Forelimb muscle (tissue), 1 donor: ENCODE measurements around the gene LRRC43. TPM values are rescaled to one million over a fixed set of nuclear protein-coding genes. Genes with fewer than 3 reads are reported as not detected.

ENCODE experiments used
- DNase-seq: peaks from one replicate; pipeline ENCODE4 v3.0.0-alpha.2; 2013; ENCODE audit warnings: low read depth
- polyA plus RNA-seq: library from polyadenylated mRNA; unstranded; fragments of 120-200 nt; gene quantifications from one replicate; pipeline ENCODE4 v1.2.1, GENCODE V29; 2013; ENCODE audit not compliant: insufficient read length

Gene LRRC43
- polyA plus RNA-seq, 1 donor, result 0.29 TPM

DNA sequence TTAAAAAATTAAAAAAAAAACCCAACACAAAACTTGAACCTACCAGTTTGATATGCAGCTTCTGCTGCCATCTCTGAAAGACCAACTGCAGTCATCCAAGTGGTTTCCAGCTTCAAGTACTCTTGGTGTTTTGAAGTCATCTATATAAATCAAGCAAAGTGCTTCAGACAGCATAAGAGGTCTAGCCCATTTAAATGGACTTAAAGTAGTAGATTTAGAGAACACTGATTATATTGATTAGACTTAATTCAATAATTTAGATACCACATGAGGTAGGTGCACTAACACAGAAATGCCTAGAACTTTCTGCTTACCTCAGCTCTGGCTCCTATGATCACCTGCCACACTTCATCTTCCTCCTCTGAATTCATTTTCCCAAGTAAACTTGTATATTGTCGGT lies 33.5 kb downstream of the LRRC43 start:
- DNase-seq, result no peak

DNA sequence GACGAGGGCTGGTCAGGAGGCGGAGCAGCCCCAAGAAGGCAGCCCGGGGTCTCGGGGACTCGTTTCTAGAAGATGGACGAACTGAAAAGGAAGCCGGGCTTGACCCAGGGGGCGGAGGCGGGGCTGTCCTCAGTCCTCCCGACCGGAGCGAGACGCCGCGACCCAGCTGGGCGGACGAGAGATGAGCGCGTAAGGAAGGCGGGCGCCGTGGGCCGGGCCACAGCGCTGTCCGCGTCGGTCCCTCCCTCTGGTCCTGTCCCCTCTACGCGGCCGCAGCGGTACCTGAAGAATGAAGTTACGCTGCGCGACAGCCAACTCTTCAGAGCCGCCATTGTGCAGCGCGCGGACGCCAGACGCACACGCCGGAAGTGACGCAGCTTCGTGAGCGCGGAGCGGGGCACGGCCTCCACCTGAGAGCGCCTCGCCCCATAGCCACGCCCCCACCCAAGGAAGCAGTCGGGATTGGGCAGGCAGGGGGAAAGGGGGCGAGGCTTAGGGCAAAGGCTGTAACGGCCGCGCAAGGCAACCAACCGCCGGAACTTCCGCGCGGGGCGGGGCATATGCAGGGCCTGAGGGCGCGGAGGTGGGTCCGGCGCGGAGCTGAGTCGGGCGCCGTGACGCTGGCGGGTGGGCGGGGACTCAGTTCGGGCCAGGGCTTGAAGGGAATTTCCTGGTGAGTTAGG lies 42.9 kb downstream of the LRRC43 start, which contains the start of gene DIABLO:
Gene DIABLO, minus strand, starts transcription at position 370 of the 683 bp plus-strand sequence. Its CDS starts 38 bp downstream, at position 332.
- DNase-seq, result peak; percentile 96

DNA sequence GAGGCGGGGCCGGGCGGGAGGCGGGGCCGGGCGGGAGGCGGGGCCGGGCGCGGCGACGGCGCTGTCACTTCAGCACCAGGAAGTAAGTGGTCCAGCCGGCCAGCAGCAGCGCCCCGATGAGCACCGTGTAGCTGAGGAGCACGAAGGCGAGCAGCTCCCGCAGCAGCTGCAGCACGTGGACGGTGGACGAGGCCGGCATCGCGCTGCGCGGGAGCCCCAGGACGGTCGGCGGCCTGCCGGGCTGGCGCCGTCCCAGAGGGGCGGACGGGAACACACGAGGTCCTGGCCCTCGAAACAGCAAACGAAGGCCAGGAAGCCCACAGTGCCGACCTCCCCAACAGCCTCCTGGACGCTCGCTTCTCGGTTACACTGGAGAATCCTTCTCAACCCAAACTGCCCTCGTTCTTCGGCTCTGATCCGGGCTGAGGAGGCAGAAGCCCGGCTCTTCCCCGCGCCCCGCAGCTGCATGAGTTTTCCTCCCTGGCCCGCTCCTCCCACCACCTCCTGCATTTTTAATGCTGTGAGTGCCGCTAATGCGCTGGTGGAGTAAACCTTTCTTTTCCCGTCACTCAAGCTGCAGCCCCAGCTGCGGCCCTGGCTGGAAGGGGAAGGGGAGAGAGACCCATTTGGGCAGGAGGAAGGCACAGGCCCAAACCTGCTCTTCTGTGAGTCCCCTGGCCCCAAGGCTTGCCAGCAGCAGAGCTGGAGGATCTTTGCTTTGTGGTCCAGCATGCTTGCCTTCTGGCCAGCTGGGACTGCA lies 43.6 kb downstream of the LRRC43 start:
- DNase-seq, result no peak

DNA sequence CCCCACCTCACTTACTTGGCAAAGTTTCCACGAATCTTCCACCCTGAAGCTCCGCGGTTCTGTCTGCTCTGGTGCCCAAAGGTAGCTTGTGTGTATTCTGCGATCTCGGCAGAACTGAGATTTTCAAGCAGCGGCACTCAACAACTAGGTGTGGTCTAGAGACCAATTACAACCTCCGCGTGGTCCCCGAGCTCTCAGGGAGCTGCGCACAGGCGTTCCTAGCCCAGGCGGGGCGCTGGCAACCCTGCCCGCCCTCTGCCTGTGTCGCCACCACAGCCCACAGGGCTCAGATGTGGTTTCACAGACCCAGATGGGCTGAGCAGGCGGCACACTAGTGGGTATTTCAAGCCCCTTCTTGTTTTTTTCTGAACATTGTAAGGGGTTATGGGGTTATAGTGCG lies 44.4 kb downstream of the LRRC43 start:
- DNase-seq, result no peak

DNA sequence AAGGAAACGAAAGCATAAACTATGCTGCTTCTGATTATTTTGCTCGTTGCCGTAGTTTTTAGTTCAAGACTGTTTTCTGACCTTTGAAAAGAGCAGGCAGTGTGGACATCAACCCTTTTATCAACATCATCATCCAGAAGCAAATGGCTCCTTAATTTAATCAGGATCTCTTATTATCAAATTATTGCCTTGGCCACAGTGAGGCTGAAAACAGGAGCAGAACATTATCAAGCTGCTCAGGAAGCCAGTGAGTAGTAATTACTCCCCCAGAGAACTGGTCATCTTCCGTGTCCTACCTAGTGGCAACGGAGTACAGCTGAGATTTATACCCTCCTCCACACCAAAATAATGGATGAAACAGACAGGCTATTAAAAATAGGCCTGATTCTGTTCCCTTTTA lies 45.2 kb downstream of the LRRC43 start:
- DNase-seq, result no peak

DNA sequence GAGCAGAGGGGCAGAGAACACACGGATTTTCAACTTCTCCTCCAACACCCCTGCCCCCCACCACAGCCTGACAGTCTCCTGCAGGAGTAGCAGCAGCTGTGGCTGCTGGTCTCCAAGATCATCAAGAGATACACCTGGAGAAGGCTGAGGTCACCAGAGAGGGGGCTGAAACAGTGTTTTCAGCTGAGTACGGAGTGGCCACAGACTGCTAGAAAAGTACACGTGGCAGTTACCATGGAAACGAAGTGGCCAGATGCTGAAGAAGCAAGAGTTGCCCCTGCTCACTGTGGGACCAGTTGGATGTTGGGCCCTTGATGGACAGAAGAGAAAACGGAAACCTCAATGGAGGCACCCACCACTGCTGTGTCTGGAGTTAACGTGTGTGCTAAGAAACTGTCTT lies 47.9 kb downstream of the LRRC43 start:
- no peak for DNase-seq

DNA sequence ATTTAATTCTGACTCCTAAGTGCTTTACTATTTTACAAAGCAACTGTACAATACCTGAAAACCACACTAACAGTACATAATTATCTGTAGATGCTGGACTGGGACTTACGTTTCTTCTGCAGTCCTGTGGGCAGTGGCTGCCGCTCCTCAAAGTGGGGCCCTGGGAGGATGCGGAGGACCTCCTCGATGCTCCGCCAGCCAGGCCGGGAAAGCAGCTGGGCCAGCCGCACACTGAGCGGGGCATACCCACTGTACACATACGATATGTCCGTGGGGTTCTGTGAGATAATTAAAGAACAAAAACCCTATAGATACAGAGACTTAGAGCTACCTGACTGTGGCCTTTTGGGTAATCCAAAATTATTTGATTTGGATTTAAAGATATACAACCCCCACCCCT lies 49.8 kb downstream of the LRRC43 start:
- DNase-seq, result no peak

DNA sequence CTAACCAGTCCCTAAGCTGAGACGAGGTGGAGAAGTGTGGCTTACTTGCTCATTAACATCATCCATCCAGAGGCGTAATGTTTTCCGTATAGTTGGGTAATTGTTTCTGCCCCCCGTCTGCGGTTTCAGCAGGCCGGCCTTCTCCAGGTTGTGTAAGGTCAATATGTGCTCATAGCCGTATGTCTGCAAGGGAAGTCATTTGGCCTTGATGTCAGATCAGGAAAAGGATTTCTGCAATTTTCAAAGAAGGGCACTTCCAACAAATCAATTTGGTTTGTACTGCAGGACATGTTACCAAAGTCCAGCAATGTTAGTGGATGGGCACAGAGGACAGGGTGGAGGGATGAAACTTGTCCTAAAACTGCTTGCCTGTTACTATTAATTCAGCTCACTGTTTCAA lies 52.8 kb downstream of the LRRC43 start:
- DNase-seq, result no peak

DNA sequence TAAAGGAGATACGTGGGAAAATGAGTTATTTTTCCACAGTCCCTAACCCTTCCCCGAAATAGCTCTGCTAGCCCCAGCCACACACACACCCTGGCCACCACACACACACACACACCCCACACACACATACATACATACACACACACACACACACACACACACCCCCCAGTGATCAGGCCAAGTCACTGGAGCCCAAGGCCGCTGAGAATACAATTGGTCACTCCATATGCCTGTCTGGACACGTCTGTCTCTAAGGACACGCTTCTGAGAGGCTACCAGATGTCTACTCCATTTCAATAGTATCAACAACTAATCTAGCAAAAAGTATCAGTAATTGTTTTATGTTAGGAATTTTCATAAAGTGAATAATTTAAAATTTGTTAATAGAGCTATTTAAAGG lies 55.9 kb downstream of the LRRC43 start:
- DNase-seq, result no peak

DNA sequence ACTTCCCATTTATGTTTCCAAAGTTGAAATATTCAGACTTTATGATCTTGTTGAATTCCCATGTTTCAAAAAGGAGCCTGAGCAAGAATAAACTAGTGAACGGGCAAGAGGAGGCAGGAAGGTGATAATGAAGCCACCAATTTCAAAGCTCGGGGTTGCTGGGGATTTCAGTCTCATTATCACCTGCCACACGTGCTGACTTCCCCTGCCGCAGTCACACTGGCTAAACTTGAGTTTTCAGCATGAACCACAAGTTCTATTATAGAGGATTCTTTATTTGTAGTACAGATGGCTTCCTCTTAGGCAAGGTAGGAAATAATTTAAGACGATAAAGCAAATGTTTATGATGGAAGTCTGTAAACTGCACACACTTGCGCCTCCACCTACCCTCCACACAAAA lies 61.0 kb downstream of the LRRC43 start:
- DNase-seq, result no peak

DNA sequence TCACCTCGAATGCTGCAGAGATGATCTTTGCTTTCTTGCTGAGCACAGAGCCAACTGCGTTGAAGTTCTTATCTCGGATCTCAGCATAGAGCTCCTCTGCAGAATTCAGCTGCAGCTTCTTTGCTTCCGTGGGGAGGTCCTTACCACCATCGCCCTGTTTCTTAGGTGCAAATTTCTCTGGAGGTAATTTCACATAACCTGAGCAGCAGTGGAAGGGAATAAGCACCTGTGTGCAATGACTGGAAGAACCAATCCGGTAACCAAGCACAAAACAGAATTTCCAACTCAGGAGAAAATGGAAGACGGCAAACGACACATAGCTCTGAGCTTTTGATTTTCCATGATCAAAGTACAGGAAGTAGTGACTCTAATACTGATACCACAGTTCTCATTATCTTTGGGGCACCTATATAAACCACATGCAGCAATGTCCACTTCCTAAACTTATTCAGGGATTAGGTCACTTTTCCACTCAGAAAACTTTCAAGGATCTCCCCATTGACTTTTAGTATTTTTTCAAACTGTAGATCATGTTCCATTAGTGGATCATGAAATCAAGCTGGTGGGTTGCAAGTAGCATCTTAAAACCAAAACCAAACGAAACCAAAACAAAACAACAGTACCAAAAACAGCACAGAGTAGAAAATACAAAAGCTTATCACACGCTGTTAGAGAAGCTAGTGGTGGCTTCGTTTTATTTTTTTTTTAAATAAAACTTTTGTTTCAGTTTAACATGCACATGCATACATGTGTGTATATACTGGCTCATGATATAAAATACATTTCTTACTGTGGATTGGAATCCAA lies 61.8 kb downstream of the LRRC43 start:
- DNase-seq, result no peak

DNA sequence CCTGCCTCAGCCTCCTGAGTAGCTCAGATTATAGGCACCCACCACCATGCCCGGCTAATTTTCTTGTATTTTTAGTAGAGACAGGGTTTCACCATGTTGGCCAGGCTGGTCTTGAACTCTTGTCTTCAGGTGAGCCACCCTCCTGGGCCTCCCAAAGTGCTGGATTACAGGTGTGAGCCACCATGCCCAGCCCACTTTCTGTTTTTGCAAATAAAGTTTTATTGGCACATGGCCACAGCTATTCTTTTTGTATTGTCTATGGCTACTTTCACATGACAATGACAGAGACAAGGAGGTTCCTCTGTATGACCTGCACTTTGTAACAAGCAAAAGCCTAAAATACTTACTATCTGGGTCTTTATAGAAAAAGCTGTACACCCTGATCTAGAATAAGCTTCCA lies 62.6 kb downstream of the LRRC43 start:
- DNase-seq, result no peak

DNA sequence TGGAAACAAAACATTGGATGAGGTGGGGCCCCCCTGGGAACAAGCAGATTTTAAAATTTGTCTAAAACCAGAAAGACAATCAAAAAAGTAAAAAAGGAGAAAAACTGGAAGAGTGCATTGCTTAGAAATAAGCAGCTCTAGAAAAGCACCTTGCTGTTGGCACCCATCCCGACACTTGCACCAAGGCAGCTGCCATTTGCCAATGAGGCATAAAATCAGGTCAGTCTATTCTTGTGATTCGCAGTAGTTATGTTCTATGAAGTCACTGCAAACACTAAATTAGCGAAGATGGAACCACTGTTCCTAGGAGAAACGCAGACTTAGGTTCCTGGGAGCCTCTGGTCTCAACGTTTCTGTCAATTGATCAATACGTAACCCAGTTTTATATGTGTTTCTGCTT lies 67.1 kb downstream of the LRRC43 start:
- DNase-seq, result no peak

DNA sequence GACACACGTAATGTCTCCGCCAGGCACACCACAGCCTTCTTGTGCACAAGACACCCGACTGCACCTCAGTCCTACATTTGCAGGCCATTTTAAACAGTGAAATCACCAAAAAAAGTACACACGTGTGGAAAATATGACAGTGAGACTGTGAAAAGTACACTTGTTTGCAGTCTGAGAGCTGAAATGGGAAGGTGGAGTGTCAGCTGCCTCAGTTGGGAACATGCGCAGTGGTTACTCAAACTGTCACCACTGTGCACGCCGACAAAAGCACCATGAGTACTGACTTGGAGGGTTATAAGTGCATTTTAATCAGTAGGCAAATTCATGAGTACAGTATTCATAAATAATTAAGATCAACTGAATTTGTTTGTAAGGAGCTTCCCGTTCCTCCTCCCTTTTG lies 67.6 kb downstream of the LRRC43 start:
- no peak for DNase-seq

Other genes starting within 250 kb of the LRRC43 start
- 16.8 TPM for gene BCL7A, start 161.2 kb upstream of the LRRC43 start, polyA plus RNA-seq
- 30.7 TPM for gene MLXIP, start 104.4 kb upstream of the LRRC43 start, polyA plus RNA-seq
- not detected for gene IL31, start 8.9 kb upstream of the LRRC43 start, polyA plus RNA-seq
- 0.30 TPM for gene B3GNT4, start 20.6 kb downstream of the LRRC43 start, polyA plus RNA-seq
- gene DIABLO, start 42.9 kb downstream of the LRRC43 start, polyA plus RNA-seq, result 38.4 TPM
- 13.4 TPM for gene VPS33A, start 83.4 kb downstream of the LRRC43 start, polyA plus RNA-seq
- 19.6 TPM for gene CLIP1, start 239.5 kb downstream of the LRRC43 start, polyA plus RNA-seq